HPDE6-E6E7 (cell line): Measurements from ENCODE around the gene TGDS.
A peak's percentile ranks its signal among the peaks of the same experiment; 100 is the strongest.
"Not testable (repeated sequence)": the region's sequence is repeated elsewhere in the genome, so short reads cannot be mapped to it uniquely, and the experiment has no call there.

ENCODE experiments used
- DNase-seq: peaks from one replicate; pipeline ENCODE4 v3.0.0; 2011; ENCODE audit warnings: missing footprints; ENCODE audit errors: extremely low spot score

TGDS gene

GRCh38 chr13:94595950-94596574 lies at the start of gene TGDS:
Gene TGDS, minus strand, starts transcription at chr13:94596152. Its CDS starts 16 bp downstream, at chr13:94596136.
- DNase-seq = peak; percentile 78

GRCh38 chr13:94641409-94641941 lies 45.5 kb upstream of the TGDS start:
- peak; percentile 46 for DNase-seq

- no peak for DNase-seq
Observed at GRCh38 chr13:94640721-94641120, 44.8 kb upstream of the TGDS start.

GRCh38 chr13:94637677-94638076 lies 41.7 kb upstream of the TGDS start:
- DNase-seq = not testable (repeated sequence)

GRCh38 chr13:94636942-94637578 lies 41.1 kb upstream of the TGDS start:
- DNase-seq = no peak

- DNase-seq = not testable (repeated sequence)
Observed at GRCh38 chr13:94636096-94636495, 40.1 kb upstream of the TGDS start.

GRCh38 chr13:94632226-94632980 lies 36.5 kb upstream of the TGDS start:
- DNase-seq = no peak

GRCh38 chr13:94630858-94631257 lies 34.9 kb upstream of the TGDS start:
- no peak for DNase-seq

- no peak for DNase-seq
Observed at GRCh38 chr13:94623316-94623715, 27.4 kb upstream of the TGDS start.

- no peak for DNase-seq
Observed at GRCh38 chr13:94622344-94622743, 26.4 kb upstream of the TGDS start.

GRCh38 chr13:94620286-94620896 lies 24.4 kb upstream of the TGDS start:
- DNase-seq = peak; percentile 22

GRCh38 chr13:94617389-94618000 lies 21.5 kb upstream of the TGDS start:
- no peak for DNase-seq

- DNase-seq = no peak
Observed at GRCh38 chr13:94613051-94613450, 17.1 kb upstream of the TGDS start.

- no peak for DNase-seq
Observed at GRCh38 chr13:94612050-94612449, 16.1 kb upstream of the TGDS start.

- no peak for DNase-seq
Observed at GRCh38 chr13:94610475-94610874, 14.5 kb upstream of the TGDS start.

- DNase-seq = no peak
Observed at GRCh38 chr13:94609196-94609595, 13.2 kb upstream of the TGDS start.

- DNase-seq = no peak
Observed at GRCh38 chr13:94608586-94608985, 12.6 kb upstream of the TGDS start.

GRCh38 chr13:94607939-94608338 lies 12.0 kb upstream of the TGDS start:
- no peak for DNase-seq

- no peak for DNase-seq
Observed at GRCh38 chr13:94607056-94607455, 11.1 kb upstream of the TGDS start.

- no peak for DNase-seq
Observed at GRCh38 chr13:94602467-94602866, 6.5 kb upstream of the TGDS start.
